ENCODE results near the gene CAPN1. TPM values are rescaled to one million over a fixed set of nuclear protein-coding genes. Genes with fewer than 3 reads are reported as not detected.
"Not testable (repeated sequence)": the region's sequence is repeated elsewhere in the genome, so short reads cannot be mapped to it uniquely, and the experiment has no call there.

CAPN1 gene
- polyA plus RNA-seq, 2 of the 4 experiments (the other 2 are of a cell fraction): 63.7 to 93.1 TPM

- no peak overlapping the region for H3K27ac ChIP-seq
- DNase-seq (ENCODE audit: low read depth in 1 of 2, low spot score in 1 of 2): no peak
- ChIA-PET CTCF (interaction anchor here (1.0 to 76.3 kb wide), 4 partner anchors 11 to 72 kb away, joined by 3 to 3090 read pairs (median 6); partner anchors contain the start of genes CDC42EP2, DPF2 and TIGD3), POLR2A (no interaction called here)
- no peak for FAIRE-seq
- H3K4me1 ChIP-seq: no peaks in the 10 kb centered on the region
- 0 out of 6 replicates have a peak, but pooled peaks of 1 of the 2 experiments have one; percentile 21 for ATAC-seq
- H3K4me3 ChIP-seq: no peak overlapping the region
- no peaks in the 10 kb centered on the region; the same call in 2 of the 3 replicates for H3K9me3 ChIP-seq
- TF ChIP-seq ZC3H11A (IDR thresholded peaks at IDR 0.05): no peak
- TF ChIP-seq EP300 (IDR thresholded peaks at IDR 0.05): no peak
- no peak for TF ChIP-seq JUNB (IDR thresholded peaks at IDR 0.05)
- no peak for TF ChIP-seq SMC3 (IDR thresholded peaks at IDR 0.05)
- no peak for TF ChIP-seq FOSL2 (IDR thresholded peaks at IDR 0.05)
- TF ChIP-seq FOSL2 (CRISPR knock-in tag; IDR thresholded peaks at IDR 0.05): no peak
- no peak for TF ChIP-seq E2F6 (IDR thresholded peaks at IDR 0.05; ENCODE audit: borderline replicate concordance, low read depth)
- TF ChIP-seq REST (IDR thresholded peaks at IDR 0.05): no peak
- TF ChIP-seq CTCF (IDR thresholded peaks at IDR 0.05): no peak
- TF ChIP-seq ZFP36 (IDR thresholded peaks at IDR 0.05; ENCODE audit: borderline replicate concordance, partially characterized antibody): no peak
- TF ChIP-seq RFX5 (IDR thresholded peaks at IDR 0.05): no peak
- no peak for TF ChIP-seq KDM5A (IDR thresholded peaks at IDR 0.05)
- TF ChIP-seq, protein P1, sequence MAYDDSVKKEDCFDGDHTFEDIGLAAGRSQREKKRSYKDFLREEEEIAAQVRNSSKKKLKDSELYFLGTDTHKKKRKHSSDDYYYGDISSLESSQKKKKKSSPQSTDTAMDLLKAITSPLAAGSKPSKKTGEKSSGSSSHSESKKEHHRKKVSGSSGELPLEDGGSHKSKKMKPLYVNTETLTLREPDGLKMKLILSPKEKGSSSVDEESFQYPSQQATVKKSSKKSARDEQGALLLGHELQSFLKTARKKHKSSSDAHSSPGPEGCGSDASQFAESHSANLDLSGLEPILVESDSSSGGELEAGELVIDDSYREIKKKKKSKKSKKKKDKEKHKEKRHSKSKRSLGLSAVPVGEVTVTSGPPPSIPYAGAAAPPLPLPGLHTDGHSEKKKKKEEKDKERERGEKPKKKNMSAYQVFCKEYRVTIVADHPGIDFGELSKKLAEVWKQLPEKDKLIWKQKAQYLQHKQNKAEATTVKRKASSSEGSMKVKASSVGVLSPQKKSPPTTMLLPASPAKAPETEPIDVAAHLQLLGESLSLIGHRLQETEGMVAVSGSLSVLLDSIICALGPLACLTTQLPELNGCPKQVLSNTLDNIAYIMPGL (CRISPR knock-in tag; IDR thresholded peaks at IDR 0.05; ENCODE audit: borderline replicate concordance): no peak
- no peak for TF ChIP-seq NR3C1 (IDR thresholded peaks at IDR 0.05)
- TF ChIP-seq HES2 (IDR thresholded peaks at IDR 0.05): no peak
- no peak for TF ChIP-seq ZSCAN20 (CRISPR knock-in tag; IDR thresholded peaks at IDR 0.05)
- no peak for TF ChIP-seq POLR2AphosphoS2 (conservative IDR thresholded peaks at IDR 0.05; ENCODE audit: low read length)
- WGBS (ENCODE audit: missing lambda C conversion rate): 70% methylated on average over 3 of the region's 4 CpGs
- no peak overlapping the region for H3K4me2 ChIP-seq
Measured at GRCh38 chr11:65243797-65244196, 62.1 kb downstream of the CAPN1 start.

DNA sequence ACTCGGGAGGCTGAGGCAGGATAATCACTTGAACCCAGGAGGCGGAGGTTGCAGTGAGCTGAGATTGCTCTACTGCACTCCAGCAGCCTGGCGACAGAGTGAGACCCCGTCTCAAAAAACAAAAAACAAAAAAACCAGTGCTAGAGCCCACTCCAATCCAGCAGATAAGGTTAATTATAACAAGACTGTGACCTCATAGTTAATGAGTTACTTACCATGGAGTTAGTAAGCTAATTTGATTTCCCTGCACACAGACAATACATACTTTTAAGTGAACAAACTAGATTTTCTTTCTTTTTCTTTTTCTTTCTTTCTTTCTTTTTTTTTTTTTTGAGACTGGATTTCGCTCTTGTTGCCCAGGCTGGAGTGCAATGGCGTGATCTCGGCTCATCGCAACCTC is 63.3 kb downstream of the CAPN1 start:
- ATAC-seq; POLR2A ChIA-PET; H3K9me3 ChIP-seq; H3K27ac ChIP-seq; H3K4me3 ChIP-seq; H3K4me1 ChIP-seq; DNase-seq (ENCODE audit: low read depth in 1 of 2, low spot score in 1 of 2); FAIRE-seq; H3K4me2 ChIP-seq: not testable (repeated sequence)
- CTCF ChIA-PET: interaction anchor here (0.6 to 76.3 kb wide), 5 partner anchors 12 to 71 kb away, joined by 3 to 3090 read pairs (median 3); partner anchors contain the start of genes CDC42EP2, DPF2 and TIGD3
- 85% methylated on average over 8 of the region's 8 CpGs for WGBS (ENCODE audit: missing lambda C conversion rate)

All from A549 (cell line).